HUES64 (cell line): Measurements from ENCODE around the gene CCND2.

Experiments used
- H3K27ac ChIP-seq: 2 replicates; pipeline ENCODE4 v1.7.0; 2013; ENCODE audit warnings: low read depth, low read length, inconsistent platforms
- H3K27me3 ChIP-seq: 2 replicates; pipeline ENCODE4 v1.6.1; 2013; ENCODE audit warnings: mild to moderate bottlenecking, low read length; ENCODE audit not compliant: insufficient read depth
- H3K36me3 ChIP-seq: 2 replicates; pipeline ENCODE4 v1.6.1; 2013; ENCODE audit warnings: mild to moderate bottlenecking, low read length; ENCODE audit not compliant: insufficient read depth
- H3K4me1 ChIP-seq: 2 replicates; pipeline ENCODE4 v1.6.1; 2013; ENCODE audit warnings: mild to moderate bottlenecking, low read length, moderate library complexity; ENCODE audit not compliant: insufficient read depth
- H3K4me3 ChIP-seq: 2 replicates; pipeline ENCODE4 v1.5.1; 2013; ENCODE audit warnings: mild to moderate bottlenecking, low read length, moderate library complexity
- H3K9ac ChIP-seq: 2 replicates; pipeline ENCODE4 v1.6.1; 2013; ENCODE audit warnings: mild to moderate bottlenecking, low read depth, low read length
- H3K9me3 ChIP-seq: 2 replicates; pipeline ENCODE4 v1.6.1; 2013; ENCODE audit warnings: low read depth, low read length; ENCODE audit not compliant: insufficient read depth
- WGBS: fragments of 150-250, 120-280 bp; methylation state at CpG from one replicate; pipeline ENCODE4 v1.1.7; 2013; ENCODE audit warnings: missing lambda C conversion rate; 5-methylcytosine and 5-hydroxymethylcytosine counted together

CCND2 gene

DNA sequence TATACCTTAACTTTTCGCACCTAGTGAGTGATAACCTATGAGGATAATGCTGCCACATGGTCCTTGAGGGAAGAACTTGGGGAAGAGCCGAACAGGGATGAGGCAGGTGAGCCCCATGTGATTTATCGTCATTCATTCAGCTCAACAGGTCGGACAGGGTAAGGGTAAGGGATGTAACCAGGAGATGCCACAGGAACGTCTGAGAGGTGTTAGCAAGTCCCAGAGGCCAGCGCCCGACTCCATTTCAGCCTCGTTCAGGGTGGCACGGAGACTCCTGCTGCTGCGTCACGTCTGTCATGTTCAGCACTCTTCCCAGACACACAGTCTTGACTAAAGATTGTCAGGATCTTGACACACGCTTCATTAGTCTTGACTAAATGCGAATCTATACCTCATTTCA, 24.1 kb downstream of the CCND2 start:
- Histone ChIP-seq H3K27me3 (no peaks in the 10 kb centered on the region), H3K4me3 (no peak overlapping the region), H3K4me1 (0 out of 2 replicates have a peak, but pooled peaks cover 7% of the 10 kb centered on the region), H3K27ac (no peak overlapping the region), H3K36me3 (peaks cover 92% of the 10 kb centered on the region), H3K9ac (no peak overlapping the region), H3K9me3 (no peaks in the 10 kb centered on the region)
- 95% methylated on average over 13 of the region's 13 CpGs for WGBS

DNA sequence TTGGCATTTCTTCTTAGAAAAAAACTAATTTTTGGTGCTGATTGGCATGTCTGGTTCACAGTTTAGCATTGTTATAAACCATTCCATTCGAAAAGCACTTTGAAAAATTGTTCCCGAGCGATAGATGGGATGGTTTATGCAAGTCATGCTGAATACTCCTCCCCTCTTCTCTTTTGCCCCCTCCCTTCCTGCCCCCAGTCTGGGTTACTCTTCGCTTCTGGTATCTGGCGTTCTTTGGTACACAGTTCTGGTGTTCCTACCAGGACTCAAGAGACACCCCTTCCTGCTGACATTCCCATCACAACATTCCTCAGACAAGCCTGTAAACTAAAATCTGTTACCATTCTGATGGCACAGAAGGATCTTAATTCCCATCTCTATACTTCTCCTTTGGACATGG, 27.3 kb downstream of the CCND2 start:
- 99% methylated on average over 5 of the region's 5 CpGs for WGBS

DNA sequence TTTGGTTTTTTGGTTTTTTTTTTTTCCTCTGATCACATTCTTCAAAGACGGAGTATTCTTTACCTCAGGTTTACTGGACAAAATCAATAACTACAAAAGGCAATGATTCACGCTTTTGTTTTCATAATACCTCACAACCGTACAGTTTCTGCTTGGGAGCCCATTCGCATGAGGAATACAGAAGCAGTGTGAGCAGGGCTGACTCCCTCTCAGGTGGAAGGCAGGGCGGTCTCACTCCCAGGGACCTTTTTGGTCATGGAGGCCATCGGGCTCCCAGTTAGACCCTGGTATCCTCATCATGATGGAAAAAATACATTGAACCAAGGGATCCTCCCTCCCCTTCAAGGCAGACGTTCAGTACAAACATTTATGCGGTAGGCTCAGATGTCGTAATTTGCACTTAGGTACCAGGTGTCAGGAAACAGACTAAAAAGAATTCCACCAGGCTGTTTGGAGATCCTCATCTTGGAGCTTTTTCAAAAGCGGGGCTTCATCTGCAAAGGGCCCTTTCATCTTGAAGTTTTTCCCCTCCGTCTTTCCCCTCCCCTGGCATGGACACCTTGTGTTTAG, 28.5 kb downstream of the CCND2 start:
- WGBS, result 97% methylated on average over 11 of the region's 11 CpGs
- no peaks in the 10 kb centered on the region for H3K27me3 ChIP-seq
- no peak overlapping the region for H3K9ac ChIP-seq
- H3K4me1 ChIP-seq, result peaks cover 9% of the 10 kb centered on the region; the same call in 1 of the 2 replicates
- peaks cover 85% of the 10 kb centered on the region for H3K36me3 ChIP-seq
- H3K4me3 ChIP-seq, result no peak overlapping the region
- H3K27ac ChIP-seq, result no peak overlapping the region
- H3K9me3 ChIP-seq, result no peaks in the 10 kb centered on the region

More for the DNA sequence above, 27.3 kb downstream of the CCND2 start:
- Histone ChIP-seq H3K9ac (no peak overlapping the region), H3K9me3 (no peaks in the 10 kb centered on the region), H3K36me3 (peaks cover 96% of the 10 kb centered on the region), H3K27ac (no peak overlapping the region), H3K4me3 (no peak overlapping the region), H3K27me3 (no peaks in the 10 kb centered on the region), H3K4me1 (no peaks in the 10 kb centered on the region)

DNA sequence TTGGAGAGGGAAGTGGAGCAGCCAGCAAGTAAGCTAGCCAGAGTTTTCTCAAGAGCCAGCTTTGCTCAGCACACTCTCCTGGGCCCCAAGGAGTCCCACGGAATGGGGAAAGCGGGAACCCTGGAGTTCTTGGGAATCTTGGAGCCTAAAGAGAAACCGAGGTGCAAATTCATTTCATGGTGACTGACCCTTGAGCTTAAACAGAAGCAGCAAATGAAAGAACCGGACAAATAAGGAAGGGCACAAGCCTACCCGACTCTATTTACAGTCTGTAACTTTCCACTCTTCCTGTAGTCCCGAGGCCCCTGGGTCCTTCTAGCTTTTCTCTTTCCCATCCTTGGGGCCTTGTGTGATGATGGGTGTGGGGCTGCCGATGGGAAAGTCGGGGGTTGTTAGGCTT, 29.3 kb downstream of the CCND2 start:
- no peaks in the 10 kb centered on the region for H3K27me3 ChIP-seq

DNA sequence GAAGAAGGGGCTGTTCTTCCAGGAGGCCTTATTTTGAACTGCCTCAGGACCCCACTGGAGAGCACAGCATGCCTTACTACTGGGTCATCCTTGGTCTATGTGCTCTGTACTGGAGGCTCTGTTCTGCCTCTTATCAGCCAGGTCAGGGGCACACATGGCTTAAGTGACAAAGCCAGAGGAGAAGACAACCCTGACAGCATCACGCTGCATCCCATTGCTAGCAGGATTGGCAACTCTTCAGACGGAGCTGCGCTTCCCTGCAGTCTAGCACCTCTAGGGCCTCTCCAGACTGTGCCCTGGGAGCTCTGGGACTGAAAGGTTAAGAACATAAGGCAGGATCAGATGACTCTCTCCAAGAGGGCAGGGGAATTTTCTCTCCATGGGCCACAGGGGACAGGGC, 30.2 kb downstream of the CCND2 start:
- peaks cover 18% of the 10 kb centered on the region; the same call in 1 of the 2 replicates for H3K4me1 ChIP-seq
- H3K4me3 ChIP-seq, result no peak overlapping the region
- no peak overlapping the region for H3K27ac ChIP-seq
- peaks cover 70% of the 10 kb centered on the region for H3K36me3 ChIP-seq
- no peaks in the 10 kb centered on the region for H3K9me3 ChIP-seq
- H3K27me3 ChIP-seq, result no peaks in the 10 kb centered on the region
- 95% methylated on average over 3 of the region's 3 CpGs for WGBS
- H3K9ac ChIP-seq, result no peak overlapping the region

More for the DNA sequence above, 29.3 kb downstream of the CCND2 start:
- Histone ChIP-seq H3K9me3 (no peaks in the 10 kb centered on the region), H3K36me3 (peaks cover 78% of the 10 kb centered on the region), H3K27ac (no peak overlapping the region), H3K4me3 (no peak overlapping the region), H3K4me1 (peaks cover 15% of the 10 kb centered on the region; the same call in 1 of the 2 replicates), H3K9ac (no peak overlapping the region)
- 95% methylated on average over 8 of the region's 8 CpGs for WGBS

DNA sequence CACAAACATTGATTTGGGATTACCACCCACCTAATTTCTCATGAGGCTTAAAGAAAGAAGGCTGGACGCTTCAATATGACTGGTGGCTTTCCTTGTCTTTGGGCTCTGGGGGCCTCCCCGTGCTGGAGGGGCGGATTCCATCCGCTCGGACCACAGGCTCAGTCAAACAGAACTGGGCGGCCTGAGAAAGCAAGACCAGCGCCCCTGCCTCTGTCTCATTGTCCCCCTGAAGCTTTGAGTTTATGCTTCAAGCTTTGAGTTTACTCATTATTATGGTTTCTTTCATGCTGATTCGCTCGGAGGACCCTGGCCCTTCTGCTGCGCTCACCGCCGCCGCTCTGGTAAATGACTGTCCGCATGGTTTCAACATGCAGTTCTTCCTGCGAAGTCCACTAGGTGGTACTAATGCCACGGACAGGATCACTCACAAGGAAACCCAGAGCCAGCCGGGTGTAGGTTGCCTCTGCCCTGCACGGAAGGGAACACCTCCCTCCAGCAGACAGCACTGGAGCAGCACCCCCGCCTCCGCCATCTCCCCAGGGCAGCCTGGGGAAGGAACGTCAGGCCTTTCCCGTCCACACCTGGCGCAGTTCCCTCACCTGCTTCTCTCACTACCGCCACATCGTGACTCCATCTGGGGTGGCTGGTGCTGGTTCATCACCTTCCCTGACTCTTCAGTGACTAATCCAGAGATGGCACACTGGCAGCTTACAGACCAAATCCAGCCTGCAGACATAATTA, 34.2 kb downstream of the CCND2 start:
- 15% methylated on average over 25 of the region's 25 CpGs for WGBS
- Histone ChIP-seq H3K27me3 (no peaks in the 10 kb centered on the region), H3K9me3 (no peaks in the 10 kb centered on the region), H3K27ac (peak overlapping the region; percentile 43; the same call in 1 of the 2 replicates), H3K4me3 (peak overlapping the region; percentile 45), H3K9ac (peak overlapping the region; percentile 54; the same call in 1 of the 2 replicates), H3K36me3 (peaks cover 32% of the 10 kb centered on the region), H3K4me1 (peaks cover 18% of the 10 kb centered on the region; the same call in 1 of the 2 replicates)

DNA sequence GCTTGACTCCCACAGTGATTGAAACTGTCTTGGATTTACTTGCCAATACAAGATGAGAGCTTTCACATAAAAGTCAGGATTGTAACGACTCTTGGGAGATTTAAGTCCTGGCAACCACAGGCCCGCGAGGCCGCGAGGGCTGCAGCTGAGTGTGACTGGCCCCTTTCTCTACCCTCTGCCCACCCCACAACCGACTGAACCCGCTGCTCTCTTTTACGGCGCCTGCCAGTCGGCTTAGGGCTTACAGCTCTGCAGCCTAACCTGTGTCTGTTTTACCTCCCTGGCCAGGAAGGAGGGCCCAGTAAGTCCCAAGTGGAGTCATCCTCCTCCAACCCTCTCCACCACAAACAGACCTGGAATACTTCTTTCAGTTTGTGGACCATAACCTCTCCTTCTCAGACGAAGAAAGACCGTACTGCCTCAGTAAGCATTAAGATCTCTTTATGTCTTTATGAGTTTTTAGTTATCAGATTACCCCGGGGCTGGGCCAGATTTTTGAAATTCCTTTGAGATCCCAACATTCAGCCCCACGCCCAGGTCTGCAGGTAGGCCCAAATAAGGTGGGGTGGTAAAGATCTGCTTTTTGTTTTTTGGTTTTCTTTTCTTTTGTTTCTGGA, 34.9 kb downstream of the CCND2 start:
- Histone ChIP-seq H3K27me3 (no peaks in the 10 kb centered on the region), H3K4me3 (no peak overlapping the region), H3K9ac (no peak overlapping the region)

DNA sequence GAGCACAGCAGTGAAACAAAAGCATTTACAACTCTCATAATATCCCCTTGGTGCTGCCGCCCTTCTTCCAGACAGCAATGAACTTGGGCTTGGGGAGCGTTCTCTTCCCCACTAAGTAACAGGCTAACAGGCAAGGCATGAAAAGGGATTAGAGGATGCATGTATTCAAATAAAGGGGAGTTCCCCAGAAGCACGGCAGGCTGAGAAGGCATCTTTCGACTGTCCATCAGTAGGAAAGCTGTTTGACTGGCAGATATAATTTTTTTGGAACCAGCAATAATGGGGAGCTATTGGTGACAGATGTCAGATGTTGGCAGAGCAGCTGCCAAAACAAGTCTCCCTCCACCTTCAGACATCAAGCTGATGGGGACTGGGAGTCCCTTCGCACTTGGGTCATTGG, 38.2 kb downstream of the CCND2 start:
- Histone ChIP-seq H3K9ac (no peak overlapping the region), H3K4me3 (no peak overlapping the region), H3K9me3 (no peaks in the 10 kb centered on the region), H3K36me3 (no peaks in the 10 kb centered on the region), H3K27me3 (no peaks in the 10 kb centered on the region), H3K27ac (no peak overlapping the region), H3K4me1 (peaks cover 12% of the 10 kb centered on the region; the same call in 1 of the 2 replicates)
- 90% methylated on average over 5 of the region's 5 CpGs for WGBS

More for the DNA sequence above, 34.9 kb downstream of the CCND2 start:
- peaks cover 18% of the 10 kb centered on the region; the same call in 1 of the 2 replicates for H3K4me1 ChIP-seq
- no peak overlapping the region; the same call in 1 of the 2 replicates for H3K27ac ChIP-seq
- no peaks in the 10 kb centered on the region for H3K9me3 ChIP-seq
- WGBS, result 91% methylated on average over 14 of the region's 14 CpGs
- H3K36me3 ChIP-seq, result peaks cover 25% of the 10 kb centered on the region

DNA sequence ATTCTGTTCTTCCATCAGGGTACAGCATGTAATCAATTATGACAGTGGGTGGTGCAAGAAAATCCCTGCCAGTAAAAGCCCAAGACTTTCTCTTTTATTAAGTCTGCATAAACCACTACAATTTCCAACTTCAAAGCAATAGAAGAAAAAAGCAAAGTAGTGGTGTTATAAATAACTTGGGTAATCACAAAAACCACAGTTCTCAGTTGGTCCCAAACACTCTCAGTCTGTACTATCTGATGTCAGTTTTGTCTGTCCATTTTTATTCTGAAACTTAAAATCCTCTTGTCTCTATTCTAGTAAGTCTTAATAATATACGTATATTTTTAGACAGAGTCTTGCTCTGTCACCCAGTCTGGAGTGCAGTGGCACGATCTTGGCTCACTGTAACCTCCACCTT, 38.7 kb downstream of the CCND2 start:
- H3K4me3 ChIP-seq, result no peak overlapping the region
- 93% methylated on average over 2 of the region's 2 CpGs for WGBS
- no peaks in the 10 kb centered on the region for H3K27me3 ChIP-seq
- H3K27ac ChIP-seq, result no peak overlapping the region
- no peaks in the 10 kb centered on the region for H3K9me3 ChIP-seq
- H3K9ac ChIP-seq, result no peak overlapping the region
- peaks cover 7% of the 10 kb centered on the region; the same call in 1 of the 2 replicates for H3K4me1 ChIP-seq
- H3K36me3 ChIP-seq, result no peaks in the 10 kb centered on the region

DNA sequence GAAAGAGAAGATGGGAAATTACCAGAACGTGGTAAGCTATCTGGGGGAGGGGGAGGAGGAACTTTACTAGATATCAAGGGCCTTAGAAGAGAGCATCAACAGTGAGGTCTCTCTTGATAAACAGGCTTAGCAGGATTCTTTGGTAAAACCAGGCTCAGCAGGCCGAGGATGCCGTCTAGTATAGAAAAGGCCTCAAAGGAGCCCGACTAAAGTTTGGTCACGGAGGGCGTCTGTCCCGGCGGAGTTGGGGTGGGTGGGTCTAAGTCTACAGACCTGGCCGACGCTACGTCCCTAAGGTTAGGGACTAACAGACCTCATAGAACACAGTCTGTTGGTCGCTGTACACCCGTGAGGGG, 46.9 kb downstream of the CCND2 start:
- H3K27ac ChIP-seq, result peak overlapping the region; percentile 41; the same call in 1 of the 2 replicates

More for the DNA sequence above, 46.9 kb downstream of the CCND2 start:
- Histone ChIP-seq H3K4me1 (0 out of 2 replicates have a peak, but pooled peaks cover 9% of the 10 kb centered on the region), H3K36me3 (peaks cover 13% of the 10 kb centered on the region), H3K27me3 (peaks cover 13% of the 10 kb centered on the region; the same call in 1 of the 2 replicates), H3K9me3 (no peaks in the 10 kb centered on the region), H3K9ac (peak overlapping the region; percentile 71), H3K4me3 (peak overlapping the region; percentile 90)
- under 1% methylated on average over 13 of the region's 13 CpGs for WGBS
